ENCODE results near the gene SDHA. TPM values are rescaled to one million over a fixed set of nuclear protein-coding genes. Genes with fewer than 3 reads are reported as not detected.
"Not testable (repeated sequence)": the region's sequence is repeated elsewhere in the genome, so short reads cannot be mapped to it uniquely, and the experiment has no call there.

SDHA gene
- total and polyA plus RNA-seq, 2 experiments from 2014 or later = 71.5 to 99.2 TPM

DNA sequence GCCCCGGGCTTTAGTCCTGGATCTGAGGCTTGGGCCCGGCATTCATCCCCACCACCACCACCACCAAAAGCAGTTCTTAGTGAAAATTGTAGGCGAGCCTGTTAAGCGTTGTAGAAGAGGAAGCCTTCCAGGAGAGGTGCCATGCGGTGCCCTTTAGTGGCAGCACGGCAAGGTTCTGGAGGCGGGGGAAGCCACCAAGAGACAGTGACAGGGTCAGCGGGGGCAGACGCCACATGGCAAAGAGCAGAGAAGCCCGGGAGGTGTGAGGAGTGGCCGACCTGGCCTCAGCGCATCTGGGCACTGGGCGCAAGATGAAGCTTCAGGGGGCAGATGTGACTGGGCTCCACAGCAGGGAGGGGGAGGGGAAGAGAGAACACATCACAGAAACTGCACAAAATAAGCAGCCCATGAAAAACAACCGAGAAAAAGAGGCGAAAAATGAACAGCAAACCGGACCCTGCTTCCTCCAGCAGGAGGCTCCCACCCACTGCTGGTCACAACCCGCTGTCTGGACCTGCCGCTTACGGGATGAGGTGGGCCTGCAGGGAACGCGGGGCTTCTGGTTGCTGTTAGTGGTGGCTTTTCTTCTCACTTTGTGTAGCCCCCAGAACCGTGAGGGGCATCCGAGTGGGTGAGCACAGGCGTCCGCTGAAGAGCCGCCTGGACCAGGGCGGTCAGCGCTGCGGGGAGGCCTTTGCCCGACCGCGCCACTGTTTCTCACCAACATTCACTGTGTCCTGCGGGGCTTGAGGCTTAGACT lies 22.5 kb upstream of the SDHA start:
- Histone ChIP-seq H3K4me1 (ENCODE audit: insufficient read depth) (no peaks in the 10 kb centered on the region), H3K4me2 (ENCODE audit: unreplicated experiment) (no peak overlapping the region), H3K27me3 (replicated peaks; ENCODE audit: insufficient read depth) (no peaks in the 10 kb centered on the region; the same call in 1 of the 2 replicates), H3F3A (ENCODE audit: insufficient read depth) (no peaks in the 10 kb centered on the region), H3K9me2 (ENCODE audit: insufficient read depth) (no peaks in the 10 kb centered on the region), H2AFZ (no peak overlapping the region), H3K9ac (no peak overlapping the region), H3K79me2 (ENCODE audit: insufficient read depth) (peaks cover 4% of the 10 kb centered on the region; the same call in 1 of the 2 replicates), H3K4me3 (no peak overlapping the region), H3K36me3 (ENCODE audit: low read depth) (no peaks in the 10 kb centered on the region), H3K27ac (no peak overlapping the region), H3K9me3 (ENCODE audit: low read depth) (no peaks in the 10 kb centered on the region), H4K20me1 (ENCODE audit: insufficient read depth) (no peaks in the 10 kb centered on the region)
- DNase-seq = no peak
- in situ Hi-C loops (cut with MboI) = no loop called here
- WGBS, 2 experiments (ENCODE audit: low coverage in 1 of 2, low lambda C conversion rate in 2 of 2, missing lambda C conversion rate in 2 of 2) = 65 to 69% methylated on average over 31 to 32 of the region's 33 CpGs
- TF ChIP-seq EZH2phosphoT487 (IDR thresholded peaks at IDR 0.05; ENCODE audit: insufficient read depth, low read depth) (no peak), EZH2 (IDR thresholded peaks at IDR 0.05; ENCODE audit: insufficient read depth, poor library complexity, severe bottlenecking) (no peak)

GRCh38 chr5:196350-196749 lies 21.8 kb upstream of the SDHA start:
- TF ChIP-seq EZH2phosphoT487 (IDR thresholded peaks at IDR 0.05; ENCODE audit: insufficient read depth, low read depth) (no peak), EZH2 (IDR thresholded peaks at IDR 0.05; ENCODE audit: insufficient read depth, poor library complexity, severe bottlenecking) (no peak)
- Histone ChIP-seq H3K79me2 (ENCODE audit: insufficient read depth) (peaks cover 4% of the 10 kb centered on the region; the same call in 1 of the 2 replicates), H3K36me3 (ENCODE audit: low read depth) (no peaks in the 10 kb centered on the region), H3K4me2 (ENCODE audit: unreplicated experiment) (no peak overlapping the region), H3K9me2 (ENCODE audit: insufficient read depth) (no peaks in the 10 kb centered on the region), H3K27ac (no peak overlapping the region), H3F3A (ENCODE audit: insufficient read depth) (no peaks in the 10 kb centered on the region), H4K20me1 (ENCODE audit: insufficient read depth) (no peaks in the 10 kb centered on the region), H3K9me3 (ENCODE audit: low read depth) (no peaks in the 10 kb centered on the region), H3K9ac (no peak overlapping the region), H2AFZ (no peak overlapping the region), H3K27me3 (replicated peaks; ENCODE audit: insufficient read depth) (no peaks in the 10 kb centered on the region; the same call in 1 of the 2 replicates), H3K4me1 (ENCODE audit: insufficient read depth) (no peaks in the 10 kb centered on the region), H3K4me3 (no peak overlapping the region)
- no peak for DNase-seq
- in situ Hi-C loops (cut with MboI) = no loop called here
- WGBS, 2 experiments (ENCODE audit: low coverage in 1 of 2, low lambda C conversion rate in 2 of 2, missing lambda C conversion rate in 2 of 2) = 70 to 79% methylated on average over 2 to 8 of the region's 10 CpGs

- H3K4me2 ChIP-seq (ENCODE audit: unreplicated experiment); H3K79me2 ChIP-seq (ENCODE audit: insufficient read depth); in situ Hi-C loops (cut with MboI); H4K20me1 ChIP-seq (ENCODE audit: insufficient read depth); H2AFZ ChIP-seq; H3K4me3 ChIP-seq; H3K27me3 ChIP-seq (replicated peaks; ENCODE audit: insufficient read depth); H3K4me1 ChIP-seq (ENCODE audit: insufficient read depth); DNase-seq; H3K36me3 ChIP-seq (ENCODE audit: low read depth); H3K27ac ChIP-seq; H3F3A ChIP-seq (ENCODE audit: insufficient read depth); H3K9me3 ChIP-seq (ENCODE audit: low read depth); H3K9ac ChIP-seq; H3K9me2 ChIP-seq (ENCODE audit: insufficient read depth): not testable (repeated sequence)
- 56 to 62% methylated on average over 18 of the region's 18 CpGs for WGBS, 2 experiments (ENCODE audit: low coverage in 1 of 2, low lambda C conversion rate in 2 of 2, missing lambda C conversion rate in 2 of 2)
These were observed 21.1 kb upstream of the SDHA start for GRCh38 chr5:197031-197430.

DNA sequence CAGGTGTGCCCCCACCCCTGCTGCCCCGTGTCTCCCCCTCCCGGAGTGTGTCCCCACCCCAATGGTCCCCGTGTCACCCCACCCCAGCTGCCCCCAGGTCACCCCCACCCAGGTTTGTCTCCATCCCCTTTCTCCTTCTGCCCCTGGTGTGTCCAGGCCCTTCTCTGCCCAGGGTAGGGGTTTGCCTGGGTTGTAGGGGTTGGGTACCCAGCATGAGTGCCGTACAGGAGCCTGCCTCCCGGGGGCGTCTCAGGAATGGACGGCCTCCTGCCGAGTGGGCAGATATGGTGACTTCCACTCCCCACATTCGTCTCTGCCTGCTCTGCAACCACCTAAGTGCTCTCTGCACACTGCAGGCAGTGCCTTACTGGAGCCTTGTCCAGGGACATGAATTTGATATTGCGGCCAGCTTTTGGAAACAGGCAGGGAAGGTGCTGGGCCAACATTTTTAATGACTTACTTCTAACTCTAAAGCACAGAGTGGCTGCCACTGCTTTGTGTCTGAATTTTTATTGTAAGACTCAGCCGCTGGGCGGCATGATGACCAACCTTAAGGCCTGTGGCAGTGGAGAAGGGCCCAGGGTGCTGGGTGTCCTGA lies 20.1 kb upstream of the SDHA start:
- 84 to 85% methylated on average over 9 to 12 of the region's 12 CpGs for WGBS, 2 experiments (ENCODE audit: low coverage in 1 of 2, low lambda C conversion rate in 2 of 2, missing lambda C conversion rate in 2 of 2)
- no peak overlapping the region for H3K9ac ChIP-seq
- no peak overlapping the region for H3K4me2 ChIP-seq (ENCODE audit: unreplicated experiment)
- no peaks in the 10 kb centered on the region for H4K20me1 ChIP-seq (ENCODE audit: insufficient read depth)
- H3K4me1 ChIP-seq (ENCODE audit: insufficient read depth) = no peaks in the 10 kb centered on the region
- H3K9me3 ChIP-seq (ENCODE audit: low read depth) = no peaks in the 10 kb centered on the region
- no peaks in the 10 kb centered on the region for H3K27me3 ChIP-seq (replicated peaks; ENCODE audit: insufficient read depth)
- H2AFZ ChIP-seq = no peak overlapping the region
- in situ Hi-C loops (cut with MboI) = no loop called here
- no peak for DNase-seq
- H3K4me3 ChIP-seq = no peak overlapping the region
- no peaks in the 10 kb centered on the region for H3F3A ChIP-seq (ENCODE audit: insufficient read depth)
- H3K36me3 ChIP-seq (ENCODE audit: low read depth) = no peaks in the 10 kb centered on the region
- peaks cover 4% of the 10 kb centered on the region; the same call in 1 of the 2 replicates for H3K79me2 ChIP-seq (ENCODE audit: insufficient read depth)
- H3K27ac ChIP-seq = no peak overlapping the region
- TF ChIP-seq EZH2 (IDR thresholded peaks at IDR 0.05; ENCODE audit: insufficient read depth, poor library complexity, severe bottlenecking) = no peak
- TF ChIP-seq EZH2phosphoT487 (IDR thresholded peaks at IDR 0.05; ENCODE audit: insufficient read depth, low read depth) = no peak
- H3K9me2 ChIP-seq (ENCODE audit: insufficient read depth) = no peaks in the 10 kb centered on the region
